NCI-H82 treated with DMSO at 0.1 percent for 48 hours (cell line): Measurements from ENCODE around the gene PPARG.
"Not testable (repeated sequence)": the region's sequence is repeated elsewhere in the genome, so short reads cannot be mapped to it uniquely, and the experiment has no call there.

Experiments used
- DNase-seq: peaks from one replicate; lab custom pipeline; 2025; ENCODE audit not compliant: unreplicated experiment; lab: John Stamatoyannopoulos, UW

Gene PPARG

GRCh38 chr3:12437861-12438260, 149.0 kb downstream of the PPARG start:
- DNase-seq = no peak

GRCh38 chr3:12438318-12438717, 149.4 kb downstream of the PPARG start:
- DNase-seq = no peak

- DNase-seq = no peak
Observed at GRCh38 chr3:12439161-12439940, 150.5 kb downstream of the PPARG start.

GRCh38 chr3:12440927-12441714, 152.3 kb downstream of the PPARG start:
- DNase-seq = no peak

GRCh38 chr3:12442654-12443501, 154.0 kb downstream of the PPARG start:
- no peak for DNase-seq

GRCh38 chr3:12443781-12444522, 155.1 kb downstream of the PPARG start:
- DNase-seq = no peak

- DNase-seq = no peak
Observed at GRCh38 chr3:12444582-12445471, 156.0 kb downstream of the PPARG start.

GRCh38 chr3:12445523-12446240, 156.8 kb downstream of the PPARG start:
- no peak for DNase-seq

GRCh38 chr3:12446298-12446697, 157.4 kb downstream of the PPARG start:
- no peak for DNase-seq

- DNase-seq = no peak
Observed at GRCh38 chr3:12447075-12447474, 158.2 kb downstream of the PPARG start.

- DNase-seq = not testable (repeated sequence)
Observed at GRCh38 chr3:12448404-12449202, 159.7 kb downstream of the PPARG start.

GRCh38 chr3:12449889-12450682, 161.2 kb downstream of the PPARG start:
- DNase-seq = no peak

GRCh38 chr3:12451481-12451880, 162.6 kb downstream of the PPARG start:
- DNase-seq = no peak

GRCh38 chr3:12451960-12452359, 163.1 kb downstream of the PPARG start:
- DNase-seq = no peak

- DNase-seq = no peak
Observed at GRCh38 chr3:12452361-12453330, 163.8 kb downstream of the PPARG start.

- no peak for DNase-seq
Observed at GRCh38 chr3:12454076-12454815, 165.4 kb downstream of the PPARG start.
